SK-N-SH treated with all-trans-retinoic acid at 6 μM for 48 hours (cell line): ENCODE measurements around the gene NRXN2.

Experiments
- ATAC-seq: fragments of 200-7000 bp; cut with Tn5 transposase; 3 replicates; pipeline ENCODE4 v1.9.1; 2020; ENCODE audit warnings: mild to moderate bottlenecking, moderate library complexity
- ARNTL ChIP-seq: fragments of 450-650 bp; formaldehyde crosslinking; IDR thresholded peaks from 2 replicates; pipeline ENCODE4 v1.5.0; 2020; ENCODE audit warnings: low read depth, mild to moderate bottlenecking, moderate library complexity, borderline replicate concordance
- BACH2 ChIP-seq: fragments of 250-450 bp; sonication (Bioruptor Pico); IDR thresholded peaks from 2 replicates; pipeline ENCODE4 v1.9.0; 2021; ENCODE audit warnings: mild to moderate bottlenecking, borderline replicate concordance
- CSDC2 ChIP-seq: fragments of 250-450 bp; sonication (Bioruptor Pico); IDR thresholded peaks from 2 replicates; pipeline ENCODE4 v1.5.0; 2020; ENCODE audit warnings: mild to moderate bottlenecking, moderate library complexity
- CSRNP3 ChIP-seq: fragments of 250-450 bp; sonication (Bioruptor Pico); IDR thresholded peaks from 2 replicates; pipeline ENCODE4 v1.5.1; 2021; ENCODE audit warnings: mild to moderate bottlenecking, moderate library complexity
- ESRRG ChIP-seq: fragments of 250-450 bp; sonication (Bioruptor Pico); IDR thresholded peaks from 2 replicates; pipeline ENCODE4 v1.6.1; 2021; ENCODE audit warnings: mild to moderate bottlenecking
- GLIS3 ChIP-seq: fragments of 250-450 bp; sonication (Bioruptor Pico); IDR thresholded peaks from 2 replicates; pipeline ENCODE4 v1.5.0; 2020; ENCODE audit warnings: mild to moderate bottlenecking, moderate library complexity
- PATZ1 ChIP-seq: fragments of 250-450 bp; sonication (Bioruptor Pico); IDR thresholded peaks from 2 replicates; pipeline ENCODE4 v1.8.0; 2020; ENCODE audit warnings: mild to moderate bottlenecking, moderate library complexity, borderline replicate concordance
- POU6F1 ChIP-seq: fragments of 250-450 bp; sonication (Bioruptor Pico); IDR thresholded peaks from 2 replicates; pipeline ENCODE4 v1.8.0; 2021; ENCODE audit warnings: low read depth, mild to moderate bottlenecking, moderate library complexity, borderline replicate concordance
- PPARA ChIP-seq: fragments of 250-450 bp; sonication (Bioruptor Pico); IDR thresholded peaks from 2 replicates; pipeline ENCODE4 v1.5.0; 2020; ENCODE audit warnings: mild to moderate bottlenecking, borderline replicate concordance
- RARB ChIP-seq: fragments of 250-450 bp; sonication (Bioruptor Pico); IDR thresholded peaks from 2 replicates; pipeline ENCODE4 v1.8.0; 2021; ENCODE audit warnings: mild to moderate bottlenecking, moderate library complexity
- SNAI2 ChIP-seq: fragments of 250-450 bp; sonication (Bioruptor Pico); IDR thresholded peaks from 2 replicates; pipeline ENCODE4 v1.5.0; 2020; ENCODE audit warnings: mild to moderate bottlenecking, moderate library complexity
- TCF4 ChIP-seq: fragments of 250-450 bp; sonication (Bioruptor Pico); IDR thresholded peaks from 2 replicates; pipeline ENCODE4 v1.8.0; 2021; ENCODE audit warnings: mild to moderate bottlenecking, moderate library complexity, borderline replicate concordance
- TOX ChIP-seq: fragments of 250-450 bp; sonication (Bioruptor Pico); IDR thresholded peaks from 2 replicates; pipeline ENCODE4 v1.8.0; 2021; ENCODE audit warnings: mild to moderate bottlenecking, moderate library complexity, borderline replicate concordance
- ZC3H10 ChIP-seq: fragments of 250-450 bp; sonication (Bioruptor Pico); IDR thresholded peaks from 2 replicates; pipeline ENCODE4 v1.5.1; 2021; ENCODE audit warnings: mild to moderate bottlenecking, moderate library complexity
- ZFP3 ChIP-seq: fragments of 250-450 bp; sonication (Bioruptor Pico); IDR thresholded peaks from 2 replicates; pipeline ENCODE4 v1.5.0; 2020; ENCODE audit warnings: mild to moderate bottlenecking, moderate library complexity
- ZNF565 ChIP-seq: fragments of 450-650 bp; formaldehyde crosslinking; conservative IDR thresholded peaks from 2 replicates; pipeline ENCODE4 v1.5.0; 2020; ENCODE audit warnings: low read depth, mild to moderate bottlenecking, moderate library complexity
- ZNF70 ChIP-seq: fragments of 450-650 bp; formaldehyde crosslinking; IDR thresholded peaks from 2 replicates; pipeline ENCODE4 v1.5.0; 2020; ENCODE audit warnings: mild to moderate bottlenecking, moderate library complexity
- TF ChIP-seq, protein P1 (sequence below): fragments of 250-450 bp; sonication (Bioruptor Pico); IDR thresholded peaks from 2 replicates; pipeline ENCODE4 v1.5.0; 2020; ENCODE audit warnings: mild to moderate bottlenecking, moderate library complexity

Gene NRXN2

GRCh38 chr11:64745189-64745520, 22.2 kb upstream of the NRXN2 start:
- TF ChIP-seq PPARA (CRISPR knock-in tag) = no peak
- TF ChIP-seq ZFP3 (CRISPR knock-in tag) = no peak
- no peak for TF ChIP-seq ESRRG (CRISPR knock-in tag)
- TF ChIP-seq TCF4 (CRISPR knock-in tag) = no peak
- TF ChIP-seq PATZ1 (CRISPR knock-in tag) = no peak
- TF ChIP-seq SNAI2 = no peak
- ATAC-seq = no peak

GRCh38 chr11:64744544-64745188, 21.7 kb upstream of the NRXN2 start:
- TF ChIP-seq BACH2 (CRISPR knock-in tag) (no peak), RARB (CRISPR knock-in tag) (no peak), TCF4 (CRISPR knock-in tag) (no peak)
- TF ChIP-seq, all 23 proteins: peak for 0
- ATAC-seq = no peak

GRCh38 chr11:64743591-64744543, 20.9 kb upstream of the NRXN2 start, which contains the start of gene RASGRP2:
TSS of gene RASGRP2 (minus strand) at chr11:64744142. CDS start at chr11:64742866, 1,276 bp downstream.
- ATAC-seq = peak; percentile 52

DNA sequence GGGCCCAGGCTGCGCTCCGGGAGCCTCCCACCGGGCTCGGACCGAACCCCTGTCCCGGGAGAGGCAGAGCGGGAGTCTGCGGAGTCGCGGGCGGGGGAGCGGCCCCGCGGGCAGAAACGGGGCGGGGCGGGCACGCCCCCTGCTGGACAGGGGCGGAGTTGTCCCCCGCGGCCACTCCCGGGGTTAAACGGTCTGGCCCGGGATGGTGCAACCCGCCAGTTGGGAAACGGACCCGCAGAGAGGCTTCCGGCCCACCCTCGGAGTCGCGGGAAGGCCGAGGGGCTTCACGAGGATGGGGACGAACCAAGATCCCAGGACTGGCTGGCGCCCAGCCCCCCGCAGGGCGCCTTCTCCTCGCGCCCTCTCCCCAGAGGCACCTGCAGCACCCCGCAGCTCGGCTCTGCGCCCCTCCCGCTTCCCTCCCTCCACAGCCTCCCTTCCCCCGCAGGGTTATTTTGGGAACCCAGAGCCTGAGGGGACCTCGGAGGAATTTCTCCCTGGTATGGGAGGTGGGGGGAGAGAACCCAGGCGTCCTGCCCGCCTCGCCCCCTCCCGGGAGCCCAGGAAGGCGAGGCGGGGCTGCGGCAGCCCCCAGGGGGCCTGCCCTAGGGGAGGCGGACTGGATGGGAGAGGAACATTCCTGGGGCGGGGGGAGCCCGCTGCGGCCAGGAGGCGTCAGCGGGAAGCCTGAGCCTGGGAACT, 20.0 kb upstream of the NRXN2 start:
- ATAC-seq = peak; percentile 58
- TF ChIP-seq PATZ1 (CRISPR knock-in tag) (no peak), GLIS3 (no peak), ESRRG (CRISPR knock-in tag) (no peak), ZFP3 (CRISPR knock-in tag) (no peak), ZNF70 (no peak)
- TF ChIP-seq, all 23 proteins: peak for 0

More at GRCh38 chr11:64743591-64744543, 20.9 kb upstream of the NRXN2 start, which contains the start of gene RASGRP2:
- TF ChIP-seq TOX (CRISPR knock-in tag) = no peak

- TF ChIP-seq TCF4 (CRISPR knock-in tag) (no peak), ESRRG (CRISPR knock-in tag) (no peak), ZC3H10 (CRISPR knock-in tag) (no peak), RARB (CRISPR knock-in tag) (no peak), ARNTL (CRISPR knock-in tag) (no peak), ZNF565 (CRISPR knock-in tag) (no peak), ZFP3 (CRISPR knock-in tag) (no peak), CSDC2 (no peak), POU6F1 (CRISPR knock-in tag) (no peak), ZNF70 (no peak), TOX (CRISPR knock-in tag) (no peak), CSRNP3 (CRISPR knock-in tag) (no peak)
- TF ChIP-seq, protein P1, sequence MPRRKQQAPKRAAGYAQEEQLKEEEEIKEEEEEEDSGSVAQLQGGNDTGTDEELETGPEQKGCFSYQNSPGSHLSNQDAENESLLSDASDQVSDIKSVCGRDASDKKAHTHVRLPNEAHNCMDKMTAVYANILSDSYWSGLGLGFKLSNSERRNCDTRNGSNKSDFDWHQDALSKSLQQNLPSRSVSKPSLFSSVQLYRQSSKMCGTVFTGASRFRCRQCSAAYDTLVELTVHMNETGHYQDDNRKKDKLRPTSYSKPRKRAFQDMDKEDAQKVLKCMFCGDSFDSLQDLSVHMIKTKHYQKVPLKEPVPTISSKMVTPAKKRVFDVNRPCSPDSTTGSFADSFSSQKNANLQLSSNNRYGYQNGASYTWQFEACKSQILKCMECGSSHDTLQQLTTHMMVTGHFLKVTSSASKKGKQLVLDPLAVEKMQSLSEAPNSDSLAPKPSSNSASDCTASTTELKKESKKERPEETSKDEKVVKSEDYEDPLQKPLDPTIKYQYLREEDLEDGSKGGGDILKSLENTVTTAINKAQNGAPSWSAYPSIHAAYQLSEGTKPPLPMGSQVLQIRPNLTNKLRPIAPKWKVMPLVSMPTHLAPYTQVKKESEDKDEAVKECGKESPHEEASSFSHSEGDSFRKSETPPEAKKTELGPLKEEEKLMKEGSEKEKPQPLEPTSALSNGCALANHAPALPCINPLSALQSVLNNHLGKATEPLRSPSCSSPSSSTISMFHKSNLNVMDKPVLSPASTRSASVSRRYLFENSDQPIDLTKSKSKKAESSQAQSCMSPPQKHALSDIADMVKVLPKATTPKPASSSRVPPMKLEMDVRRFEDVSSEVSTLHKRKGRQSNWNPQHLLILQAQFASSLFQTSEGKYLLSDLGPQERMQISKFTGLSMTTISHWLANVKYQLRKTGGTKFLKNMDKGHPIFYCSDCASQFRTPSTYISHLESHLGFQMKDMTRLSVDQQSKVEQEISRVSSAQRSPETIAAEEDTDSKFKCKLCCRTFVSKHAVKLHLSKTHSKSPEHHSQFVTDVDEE (CRISPR knock-in tag) = no peak
- ATAC-seq = no peak
These were observed 19.3 kb upstream of the NRXN2 start for GRCh38 chr11:64742087-64742888.
